Mononuclear cell (primary cell): ENCODE results near the gene SIVA1. TPM values are rescaled to one million over a fixed set of nuclear protein-coding genes. Genes with fewer than 3 reads are reported as not detected.
A peak's percentile ranks its signal among the peaks of the same experiment; 100 is the strongest.
"Not testable (repeated sequence)": the region's sequence is repeated elsewhere in the genome, so short reads cannot be mapped to it uniquely, and the experiment has no call there.

ENCODE experiments used
- H3K27me3 ChIP-seq: 2 replicates; pipeline ENCODE4 v1.6.0; 2011; ENCODE audit warnings: low read length, control low read depth; ENCODE audit not compliant: insufficient read depth
- H3K4me1 ChIP-seq: 2 replicates; pipeline ENCODE4 v1.5.1; 2011; ENCODE audit warnings: mild to moderate bottlenecking, low read length, control low read depth; ENCODE audit not compliant: insufficient read depth
- H3K4me3 ChIP-seq: 2 replicates; pipeline ENCODE4 v1.5.1; 2011; ENCODE audit warnings: mild to moderate bottlenecking, low read length, moderate library complexity
- H3K9me3 ChIP-seq: 2 replicates; pipeline ENCODE4 v1.5.1; 2011; ENCODE audit warnings: low read depth, mild to moderate bottlenecking, control low read depth, low read length
- total RNA-seq: library from RNA; depleted of rRNA; stranded (reverse); fragments of >200 nt; gene quantifications from one replicate; pipeline ENCODE4 v1.2.3, GENCODE V29; 2012

Gene SIVA1
- total RNA-seq, 1 donor = 66.9 TPM

GRCh38 chr14:104750056-104750752, 2.7 kb upstream of the SIVA1 start:
- Histone ChIP-seq H3K4me1 (peaks cover 25% of the 10 kb centered on the region), H3K27me3 (no peaks in the 10 kb centered on the region), H3K9me3 (no peaks in the 10 kb centered on the region), H3K4me3 (no peak overlapping the region)

- H3K4me1 ChIP-seq = peaks cover 25% of the 10 kb centered on the region
- not testable (repeated sequence) for H3K9me3 ChIP-seq, H3K27me3 ChIP-seq, H3K4me3 ChIP-seq
Observed at GRCh38 chr14:104750753-104751057, 2.2 kb upstream of the SIVA1 start.

GRCh38 chr14:104751539-104752422, 1.2 kb upstream of the SIVA1 start:
- H3K27me3 ChIP-seq = no peaks in the 10 kb centered on the region
- peaks cover 30% of the 10 kb centered on the region for H3K4me1 ChIP-seq
- no peaks in the 10 kb centered on the region for H3K9me3 ChIP-seq
- H3K4me3 ChIP-seq = peak overlapping the region; percentile 93

GRCh38 chr14:104752423-104752734, 568 bp upstream of the SIVA1 start:
- Histone ChIP-seq H3K9me3 (no peaks in the 10 kb centered on the region), H3K27me3 (no peaks in the 10 kb centered on the region), H3K4me3 (peak overlapping the region; percentile 93), H3K4me1 (peaks cover 30% of the 10 kb centered on the region)

- H3K27me3 ChIP-seq = no peaks in the 10 kb centered on the region
- H3K4me1 ChIP-seq = peaks cover 30% of the 10 kb centered on the region
- peak overlapping the region; percentile 93 for H3K4me3 ChIP-seq
- H3K9me3 ChIP-seq = no peaks in the 10 kb centered on the region
Observed at GRCh38 chr14:104753528-104754212, 723 bp downstream of the SIVA1 start.

GRCh38 chr14:104754213-104754851, 1.4 kb downstream of the SIVA1 start:
- H3K9me3 ChIP-seq = no peaks in the 10 kb centered on the region
- peak overlapping the region; percentile 93 for H3K4me3 ChIP-seq
- H3K27me3 ChIP-seq = no peaks in the 10 kb centered on the region

GRCh38 chr14:104755621-104756020, 2.7 kb downstream of the SIVA1 start:
- H3K27me3 ChIP-seq = no peaks in the 10 kb centered on the region
- H3K4me3 ChIP-seq = no peak overlapping the region
- H3K4me1 ChIP-seq = peaks cover 30% of the 10 kb centered on the region
- H3K9me3 ChIP-seq = no peaks in the 10 kb centered on the region

More at GRCh38 chr14:104754213-104754851, 1.4 kb downstream of the SIVA1 start:
- peaks cover 30% of the 10 kb centered on the region for H3K4me1 ChIP-seq

GRCh38 chr14:104756477-104757237, 3.7 kb downstream of the SIVA1 start:
- Histone ChIP-seq H3K9me3 (no peaks in the 10 kb centered on the region), H3K4me1 (peaks cover 28% of the 10 kb centered on the region), H3K4me3 (no peak overlapping the region), H3K27me3 (no peaks in the 10 kb centered on the region)

GRCh38 chr14:104757238-104757585, 4.3 kb downstream of the SIVA1 start:
- no peak overlapping the region for H3K4me3 ChIP-seq

GRCh38 chr14:104757681-104758392, 4.9 kb downstream of the SIVA1 start:
- H3K4me1 ChIP-seq = peaks cover 21% of the 10 kb centered on the region
- H3K4me3 ChIP-seq = no peak overlapping the region
- no peaks in the 10 kb centered on the region for H3K27me3 ChIP-seq
- H3K9me3 ChIP-seq = no peaks in the 10 kb centered on the region

More at GRCh38 chr14:104757238-104757585, 4.3 kb downstream of the SIVA1 start:
- H3K9me3 ChIP-seq = no peaks in the 10 kb centered on the region
- peaks cover 23% of the 10 kb centered on the region for H3K4me1 ChIP-seq
- no peaks in the 10 kb centered on the region for H3K27me3 ChIP-seq

- H3K4me1 ChIP-seq = peaks cover 12% of the 10 kb centered on the region
- H3K27me3 ChIP-seq = no peaks in the 10 kb centered on the region
- H3K9me3 ChIP-seq = no peaks in the 10 kb centered on the region
- H3K4me3 ChIP-seq = no peak overlapping the region
Observed at GRCh38 chr14:104758981-104759969, 6.3 kb downstream of the SIVA1 start.

- Histone ChIP-seq H3K9me3 (no peaks in the 10 kb centered on the region), H3K27me3 (no peaks in the 10 kb centered on the region), H3K4me1 (peaks cover 4% of the 10 kb centered on the region), H3K4me3 (no peak overlapping the region)
Observed at GRCh38 chr14:104765517-104765916, 12.6 kb downstream of the SIVA1 start.

- H3K27me3 ChIP-seq = no peaks in the 10 kb centered on the region
Observed at GRCh38 chr14:104766256-104766862, 13.4 kb downstream of the SIVA1 start.

More at GRCh38 chr14:104766256-104766862, 13.4 kb downstream of the SIVA1 start:
- Histone ChIP-seq H3K9me3 (no peaks in the 10 kb centered on the region), H3K4me1 (peaks cover 4% of the 10 kb centered on the region), H3K4me3 (no peak overlapping the region)
